Thoracic aorta (tissue), 2 donors: Measurements from ENCODE around the gene CDC37. TPM values are rescaled to one million over a fixed set of nuclear protein-coding genes. Genes with fewer than 3 reads are reported as not detected.

ENCODE experiments used
- ATAC-seq: fragments of 150-250 bp; one replicate; pipeline ENCODE4 v1.8.0; 2017; ENCODE audit warnings: low read depth; ENCODE audit not compliant: insufficient number of reproducible peaks, low FRiP score
- DNase-seq: peaks from one replicate; pipeline ENCODE4 v3.0.0-alpha.2; 2020; ENCODE audit warnings: low spot score
- H3K27ac ChIP-seq, 2 donors: fragments of 200-600 bp; sonication (generic); 1 replicate in 1 of 2; 2 replicates in 1 of 2; pipeline ENCODE4 v1.5.1; 2016; ENCODE audit warnings: mild to moderate bottlenecking in 2 of 2, moderate library complexity in 2 of 2
- H3K27me3 ChIP-seq: fragments of 200-600 bp; sonication (generic); replicated peaks from 2 replicates; pipeline ENCODE4 v1.6.0; 2016; ENCODE audit warnings: mild to moderate bottlenecking; ENCODE audit not compliant: insufficient read depth
- H3K36me3 ChIP-seq: fragments of 200-600 bp; sonication (generic); one replicate; pipeline ENCODE4 v1.5.1; 2016
- H3K4me1 ChIP-seq, 2 donors: fragments of 200-600 bp; sonication (generic); 1 replicate in 1 of 2; 2 replicates in 1 of 2; pipeline versions ENCODE4 v1.5.1 to v1.6.0; 2016; ENCODE audit warnings: low read depth in 2 of 2, mild to moderate bottlenecking in 1 of 2; ENCODE audit not compliant: control insufficient read depth in 1 of 2
- H3K4me3 ChIP-seq: fragments of 200-600 bp; sonication (generic); 2 replicates; pipeline ENCODE4 v1.5.1; 2016; ENCODE audit warnings: mild to moderate bottlenecking
- H3K9me3 ChIP-seq: fragments of 200-600 bp; sonication (generic); 2 replicates; pipeline ENCODE4 v1.5.1; 2016
- CTCF ChIP-seq: fragments of 200-600 bp; sonication (generic); IDR thresholded peaks from one replicate; pipeline ENCODE4 v1.5.1; 2019; ENCODE audit warnings: antibody characterized with exemption
- total RNA-seq, 2 donors: library from RNA; depleted of rRNA; stranded (reverse); fragments of >200 nt; gene quantifications; one replicate each; pipeline versions ENCODE4 v1.1.0 to v1.2.3, GENCODE V29; 2016

CDC37 gene
- total RNA-seq, 2 donors from 2014 or later = 133 to 166 TPM

DNA sequence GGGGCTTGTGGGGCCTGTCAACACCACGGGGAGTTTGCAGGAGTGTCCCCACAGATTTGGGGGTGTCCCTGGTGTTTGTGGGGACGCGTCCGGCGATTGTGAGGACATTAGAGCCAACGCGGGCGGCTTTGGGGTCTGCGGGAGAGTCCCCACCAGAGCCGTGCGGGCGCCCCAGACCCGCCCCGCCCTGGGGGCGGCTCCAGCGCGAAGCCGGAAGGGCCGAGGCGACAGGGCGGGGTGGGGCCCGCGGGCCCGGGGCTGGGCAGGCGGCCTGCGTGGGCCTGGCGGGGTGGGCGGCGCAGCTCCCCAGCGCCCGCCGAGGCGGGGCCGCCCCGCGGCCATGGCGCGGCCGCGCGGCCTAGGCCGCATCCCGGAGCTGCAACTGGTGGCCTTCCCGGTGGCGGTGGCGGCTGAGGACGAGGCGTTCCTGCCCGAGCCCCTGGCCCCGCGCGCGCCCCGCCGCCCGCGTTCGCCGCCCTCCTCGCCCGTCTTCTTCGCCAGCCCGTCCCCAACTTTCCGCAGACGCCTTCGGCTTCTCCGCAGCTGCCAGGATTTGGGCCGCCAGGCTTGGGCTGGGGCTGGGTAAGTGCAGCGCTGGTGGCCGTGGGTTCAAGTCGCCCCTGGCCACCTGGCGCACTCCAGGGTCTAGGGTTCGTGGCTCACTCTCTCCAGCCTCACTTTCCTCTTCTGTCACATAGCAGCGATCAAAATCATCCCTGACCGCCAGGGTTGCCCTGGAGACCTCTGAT, 27.3 kb upstream of the CDC37 start:
- peak overlapping the region; percentile 84 for H3K4me3 ChIP-seq
- DNase-seq = no peak
- no peak for TF ChIP-seq CTCF
- no peaks in the 10 kb centered on the region for H3K36me3 ChIP-seq
- H3K27me3 ChIP-seq = no peaks in the 10 kb centered on the region
- H3K27ac ChIP-seq = no peak overlapping the region
- H3K9me3 ChIP-seq = no peaks in the 10 kb centered on the region
- peak; percentile 17 for ATAC-seq
- peaks cover 10 to 19% of the 10 kb centered on the region in 2 donors for H3K4me1 ChIP-seq

GRCh38 chr19:10428996-10429381, 25.6 kb upstream of the CDC37 start:
- H3K36me3 ChIP-seq = no peaks in the 10 kb centered on the region
- no peaks in the 10 kb centered on the region for H3K27me3 ChIP-seq
- no peak overlapping the region for H3K4me3 ChIP-seq
- H3K9me3 ChIP-seq = no peaks in the 10 kb centered on the region
- peaks cover 10 to 27% of the 10 kb centered on the region in 2 donors for H3K4me1 ChIP-seq
- H3K27ac ChIP-seq = no peak overlapping the region
- no peak for TF ChIP-seq CTCF
- ATAC-seq (no peak), DNase-seq (no peak)

- no peak for TF ChIP-seq CTCF
- Histone ChIP-seq H3K4me3 (no peak overlapping the region), H3K36me3 (no peaks in the 10 kb centered on the region), H3K27me3 (peaks cover 7% of the 10 kb centered on the region), H3K4me1 (peaks cover 4 to 21% of the 10 kb centered on the region in 2 donors), H3K27ac (no peak overlapping the region), H3K9me3 (no peaks in the 10 kb centered on the region)
- DNase-seq = no peak
- no peak for ATAC-seq
These were observed 23.8 kb upstream of the CDC37 start for GRCh38 chr19:10427169-10427568.

DNA sequence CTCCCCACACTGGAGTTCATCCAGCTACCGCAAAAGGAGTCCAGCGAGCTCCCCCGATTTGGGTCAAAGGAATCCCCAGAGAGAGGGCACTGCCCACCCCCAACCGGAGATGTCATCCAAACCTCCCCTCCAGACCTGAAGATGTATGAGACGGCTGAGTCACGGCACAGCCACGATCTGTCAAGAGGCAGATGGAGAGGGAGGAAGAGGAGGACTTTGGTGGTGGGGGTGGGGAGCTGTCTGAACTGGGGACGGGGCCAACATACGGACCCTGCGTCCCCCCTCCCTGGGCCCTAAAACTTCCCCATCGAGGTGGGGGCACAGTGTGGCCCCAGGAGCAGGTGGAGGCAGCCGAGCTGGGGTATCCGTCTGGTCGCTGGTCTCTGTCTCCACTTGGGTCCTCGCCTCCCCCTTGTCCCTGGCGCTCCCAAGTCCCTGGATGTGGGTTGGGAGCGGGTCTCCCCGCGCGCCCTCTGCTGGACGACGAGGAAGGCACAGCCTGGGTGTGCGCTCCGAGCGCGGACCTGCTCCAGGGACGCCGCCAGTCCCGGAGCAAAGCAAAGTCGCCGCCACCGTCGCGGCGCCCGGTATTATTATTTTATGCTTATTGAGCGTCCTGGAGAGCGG, 20.8 kb upstream of the CDC37 start:
- no peak for DNase-seq
- TF ChIP-seq CTCF = peak; percentile 95

GRCh38 chr19:10422846-10423245, 19.5 kb upstream of the CDC37 start:
- no peak for TF ChIP-seq CTCF
- Histone ChIP-seq H3K4me1 (peaks cover 9 to 32% of the 10 kb centered on the region in 2 donors), H3K27me3 (peaks cover 17% of the 10 kb centered on the region), H3K36me3 (no peaks in the 10 kb centered on the region), H3K4me3 (no peak overlapping the region), H3K27ac (no peak overlapping the region), H3K9me3 (no peaks in the 10 kb centered on the region)
- DNase-seq (no peak), ATAC-seq (no peak)

More for the DNA sequence above, 20.8 kb upstream of the CDC37 start:
- H3K27ac ChIP-seq = no peak overlapping the region
- no peaks in the 10 kb centered on the region for H3K36me3 ChIP-seq
- peak overlapping the region; percentile 65 for H3K4me3 ChIP-seq
- peaks cover 7 to 30% of the 10 kb centered on the region in 2 donors for H3K4me1 ChIP-seq
- ATAC-seq = no peak
- no peaks in the 10 kb centered on the region for H3K9me3 ChIP-seq
- H3K27me3 ChIP-seq = peaks cover 17% of the 10 kb centered on the region
